Measurements from ENCODE around the gene SP2.

Gene SP2

DNA sequence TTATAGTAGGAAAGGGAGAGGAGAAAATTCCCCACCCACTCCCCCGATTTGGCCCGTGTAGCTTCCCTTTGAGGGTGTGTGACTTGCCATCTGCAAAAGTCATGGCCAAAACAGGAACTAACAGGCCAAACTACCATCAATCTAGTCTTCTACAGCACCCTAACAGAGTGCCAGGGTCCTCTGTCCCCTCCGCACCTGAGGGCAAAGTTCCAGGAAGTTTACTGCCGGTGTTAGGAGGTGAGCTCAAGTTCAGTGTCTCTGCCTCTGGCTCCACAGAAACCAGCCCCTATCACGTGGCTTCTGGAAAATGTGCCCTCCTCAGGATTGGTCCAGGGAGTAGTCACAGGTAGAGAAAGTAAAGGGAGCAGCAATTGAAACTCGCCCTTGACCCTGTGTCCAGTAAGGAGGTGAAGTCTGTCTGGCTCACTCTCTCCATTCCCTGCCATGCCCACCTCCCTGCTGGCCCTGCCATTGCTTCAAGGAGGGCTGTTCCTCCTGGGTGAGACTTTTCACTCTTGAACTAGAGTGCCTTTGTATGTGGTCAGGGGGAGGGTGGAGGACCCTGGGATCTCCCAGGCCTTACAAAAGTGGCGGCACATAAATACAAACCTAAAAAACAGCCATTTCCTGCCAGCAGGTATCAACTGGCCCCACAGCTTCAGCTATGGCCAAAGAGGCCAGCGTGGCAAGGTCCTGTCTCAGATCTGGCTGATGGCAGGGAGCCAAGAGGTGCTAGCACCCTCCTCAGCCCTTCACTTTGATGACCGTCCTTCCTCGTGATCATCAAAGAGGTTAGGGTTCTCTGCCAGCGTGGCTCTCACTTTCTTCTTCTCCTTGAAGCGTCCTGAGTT is 56.4 kb downstream of the SP2 start:
- no peak for DNase-seq

DNA sequence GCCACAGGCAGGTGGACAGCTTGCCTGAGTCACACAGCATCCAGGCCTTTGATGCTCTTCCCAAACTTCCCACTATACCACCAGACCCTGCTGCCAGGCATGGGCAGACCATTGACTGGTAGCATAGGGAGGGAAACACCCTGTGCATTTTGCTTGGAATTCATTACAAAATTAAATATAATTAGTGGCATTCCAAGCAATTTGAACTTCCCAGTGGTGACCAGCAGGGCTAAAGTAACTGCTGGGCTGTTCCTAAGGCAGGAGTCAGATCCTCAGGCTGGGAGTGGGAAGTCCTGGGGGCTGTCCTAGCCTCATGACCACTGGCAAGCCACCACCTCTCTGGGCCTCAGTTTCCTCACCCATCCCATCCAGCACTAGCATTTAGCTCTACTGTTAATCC is 57.9 kb downstream of the SP2 start:
- DNase-seq, result no peak

DNA sequence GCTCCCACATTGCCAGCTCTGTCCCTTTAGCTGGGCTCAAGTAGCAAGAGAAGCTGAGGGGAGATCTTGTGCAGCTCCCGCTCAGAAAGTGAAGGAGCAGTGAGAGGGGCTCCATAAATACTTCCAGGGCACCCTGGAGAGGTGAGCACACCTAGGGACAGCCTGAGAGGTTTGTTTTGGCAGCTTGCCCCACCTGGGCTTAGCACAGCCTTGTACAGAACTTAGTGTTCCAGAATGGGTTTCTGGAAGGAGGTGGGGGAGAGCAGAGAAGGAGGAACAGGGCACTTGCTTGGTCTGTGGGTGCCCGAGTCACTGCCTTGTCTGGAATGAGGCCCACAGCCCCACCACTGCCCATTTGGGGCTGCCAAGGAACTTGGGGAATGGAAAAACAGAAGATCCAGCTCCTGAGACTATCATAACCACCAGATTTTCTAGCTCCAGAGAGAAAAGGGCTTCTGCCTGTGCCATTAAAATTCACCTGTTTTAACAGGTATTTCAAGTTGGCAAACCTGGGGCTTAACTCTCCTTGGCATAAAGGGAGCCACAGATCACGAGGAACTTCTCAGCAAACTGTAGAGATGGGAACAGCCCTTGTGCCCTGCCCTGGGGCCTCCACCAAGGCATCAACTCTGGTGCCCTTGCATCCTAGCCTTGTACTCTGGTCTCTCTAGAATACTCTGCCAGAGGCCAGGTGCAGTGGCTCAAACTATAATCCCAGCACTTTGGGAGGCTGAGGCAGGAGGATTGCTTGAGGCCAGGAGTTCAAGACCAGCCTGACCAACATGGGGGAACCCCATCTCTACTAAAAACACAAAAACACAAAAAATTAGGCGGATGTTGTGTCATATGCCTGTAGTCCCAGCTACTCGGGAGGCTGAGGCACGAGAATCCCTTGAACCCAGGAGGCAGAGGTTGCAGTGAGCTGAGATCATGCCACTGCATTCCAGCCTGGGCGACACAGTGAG is 59.7 kb downstream of the SP2 start:
- DNase-seq, result no peak

DNA sequence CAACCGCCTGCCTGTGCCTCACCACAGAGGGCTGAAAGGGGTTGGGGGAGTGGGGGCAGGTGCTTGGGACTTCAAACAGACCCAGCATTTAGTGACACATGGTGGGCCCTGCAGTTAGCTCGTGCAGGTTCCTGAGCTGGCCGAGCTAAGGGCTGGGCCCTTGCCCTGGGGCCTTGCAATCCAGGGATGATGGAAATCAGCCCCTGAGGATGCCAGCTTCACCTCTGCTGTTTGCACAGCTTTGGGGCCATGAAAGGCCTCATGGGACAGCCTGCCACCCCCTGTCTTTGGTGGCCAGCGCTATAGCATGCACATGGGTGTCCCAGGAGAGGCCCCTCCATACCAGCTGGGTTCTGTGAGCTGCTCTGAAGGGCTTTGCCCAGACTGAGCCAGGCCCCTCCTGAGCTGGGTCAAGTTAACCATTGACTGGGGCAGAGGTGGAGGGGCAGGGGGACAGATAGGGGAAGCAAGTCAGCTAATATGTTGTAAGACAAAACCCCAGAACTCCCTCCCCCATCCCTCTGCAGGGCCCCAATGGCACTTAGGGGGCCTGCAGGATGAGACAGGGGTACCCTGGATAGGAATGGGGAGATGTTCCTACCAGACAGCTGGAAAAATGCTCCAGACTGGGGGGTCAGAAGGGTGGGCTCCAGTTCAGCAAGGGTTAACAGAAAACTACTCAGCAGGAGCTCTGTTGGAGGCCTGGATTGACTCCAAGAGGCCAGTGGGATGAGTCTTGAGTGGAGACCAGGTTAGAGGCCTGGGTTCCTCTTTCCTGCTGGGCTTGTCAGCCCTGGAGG is 61.0 kb downstream of the SP2 start:
- no peak for DNase-seq

DNA sequence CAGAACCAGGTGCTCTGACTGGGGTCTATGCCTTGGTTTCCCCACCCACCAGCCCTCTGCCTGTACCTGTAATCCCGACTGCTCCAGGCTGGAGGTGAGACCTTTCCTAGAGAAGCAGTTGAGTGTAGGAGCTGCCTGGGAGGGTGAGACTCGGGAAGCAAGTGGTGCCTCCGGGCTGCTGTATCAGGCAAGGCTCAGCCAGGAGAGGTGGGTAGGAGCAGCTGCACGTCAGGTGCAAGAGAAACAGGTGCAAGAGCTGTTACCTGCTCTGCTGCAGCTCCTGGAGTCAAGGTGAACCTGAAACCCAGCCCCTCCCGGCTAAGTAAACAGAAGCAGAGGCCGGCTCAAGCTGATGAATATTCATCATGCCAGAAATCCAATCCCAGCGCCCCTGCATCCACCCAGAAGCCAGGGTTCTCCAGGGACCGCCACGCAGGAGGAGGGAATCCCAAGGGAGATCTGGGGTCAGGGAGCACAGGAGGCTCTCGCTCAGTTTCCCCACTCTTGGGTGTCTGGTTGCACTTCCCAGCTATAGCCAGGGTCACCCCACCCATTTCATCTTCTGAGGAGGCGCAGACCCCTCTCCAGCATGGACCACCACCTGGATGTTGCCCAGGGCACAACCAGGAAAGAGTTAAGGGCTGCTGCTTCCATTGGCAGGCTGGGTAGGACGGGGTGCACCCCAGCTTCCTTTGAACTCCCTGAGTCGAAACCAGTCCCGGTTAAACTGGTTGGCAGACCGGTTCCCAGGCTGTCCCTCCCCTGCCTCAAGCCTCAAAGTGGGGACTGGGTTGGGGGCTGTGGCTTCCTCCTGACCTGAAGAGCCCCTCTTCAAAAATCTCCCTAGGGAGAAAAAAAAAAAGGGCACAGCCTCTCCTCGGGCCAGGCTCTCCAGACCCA is 61.8 kb downstream of the SP2 start, which contains the start of gene PRR15L:
PRR15L (minus strand) TSS at position 293 of the 900 bp plus-strand sequence. CDS start 4,649 bp downstream, outside the sequence.
- DNase-seq, result no peak

DNA sequence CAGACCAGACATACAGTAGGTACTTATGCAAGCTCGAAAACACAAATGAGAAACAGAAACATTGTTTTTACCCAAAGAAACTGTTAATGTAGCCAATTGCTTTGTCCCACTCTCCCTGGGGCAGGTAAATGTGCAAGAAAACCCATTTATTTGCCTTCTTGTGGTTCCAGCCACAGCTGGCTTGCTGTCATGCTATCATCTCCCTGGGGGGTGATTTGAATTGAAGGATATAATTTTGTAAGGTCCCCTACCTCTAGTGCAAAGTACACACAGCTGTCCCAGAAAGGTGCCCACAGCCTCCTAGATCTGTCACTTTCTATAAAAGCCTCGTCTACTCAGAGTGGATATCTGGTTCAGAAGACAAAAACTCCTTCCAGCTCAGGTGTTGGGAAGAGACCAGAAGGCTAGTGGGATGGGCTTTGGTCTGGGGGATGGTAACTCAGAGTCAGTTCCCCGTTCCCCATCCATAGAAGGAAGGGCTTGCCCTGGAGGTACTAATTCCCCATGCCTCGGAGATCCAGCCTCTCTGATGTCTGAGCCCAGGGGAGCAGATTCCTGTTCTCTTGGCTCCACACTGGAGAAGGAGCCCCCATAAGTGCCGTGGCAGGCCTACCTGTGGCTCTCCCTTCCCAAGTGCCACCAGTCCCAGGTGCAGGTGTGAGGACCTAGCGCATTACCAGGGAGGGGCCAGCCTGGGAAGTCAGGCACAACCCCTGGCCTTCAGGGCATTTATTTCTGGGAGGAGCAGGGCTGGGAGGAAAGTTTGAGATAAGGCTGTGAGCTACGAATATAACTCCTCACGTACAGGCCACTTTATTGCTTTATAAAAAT is 64.0 kb downstream of the SP2 start:
- no peak for DNase-seq

DNA sequence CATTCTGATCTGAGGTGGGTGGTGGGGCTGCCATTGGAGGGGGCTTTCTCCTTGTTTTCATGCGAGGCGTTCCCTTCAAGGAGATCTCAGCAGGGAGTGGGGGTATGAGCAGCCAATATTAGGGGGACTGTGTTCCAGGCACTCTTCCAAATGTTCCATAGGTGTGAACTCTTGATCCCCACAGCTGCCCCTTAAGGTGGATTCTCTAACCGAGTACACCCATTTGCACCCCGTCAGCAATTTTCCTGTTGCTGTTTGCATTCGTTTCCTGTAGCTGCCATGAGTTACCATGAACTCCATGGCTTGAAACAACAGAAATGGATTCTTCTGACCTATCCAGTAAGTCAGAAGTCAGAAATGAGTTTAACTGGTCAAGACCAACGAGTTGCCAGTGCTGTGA is 65.4 kb downstream of the SP2 start:
- no peak for DNase-seq

DNA sequence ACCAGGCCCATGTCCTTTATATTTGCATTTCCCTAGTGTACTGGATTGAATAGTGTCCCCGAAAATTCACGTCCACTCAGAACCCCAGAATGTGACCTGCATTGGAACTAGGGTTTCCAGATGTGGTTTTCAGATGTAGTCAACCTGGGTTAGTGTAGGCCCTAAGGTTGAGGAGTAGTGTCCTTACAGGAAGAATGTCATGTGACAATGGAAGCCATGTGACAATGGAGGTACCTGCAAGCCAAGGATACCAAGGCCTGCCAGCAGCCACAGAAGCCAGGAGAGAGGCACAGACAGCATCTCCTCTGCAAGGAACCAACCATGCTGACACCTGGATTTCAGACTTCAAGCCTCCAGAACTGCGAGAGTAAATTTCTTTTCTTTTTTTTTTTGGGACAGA is 66.9 kb downstream of the SP2 start:
- no peak for DNase-seq

DNA sequence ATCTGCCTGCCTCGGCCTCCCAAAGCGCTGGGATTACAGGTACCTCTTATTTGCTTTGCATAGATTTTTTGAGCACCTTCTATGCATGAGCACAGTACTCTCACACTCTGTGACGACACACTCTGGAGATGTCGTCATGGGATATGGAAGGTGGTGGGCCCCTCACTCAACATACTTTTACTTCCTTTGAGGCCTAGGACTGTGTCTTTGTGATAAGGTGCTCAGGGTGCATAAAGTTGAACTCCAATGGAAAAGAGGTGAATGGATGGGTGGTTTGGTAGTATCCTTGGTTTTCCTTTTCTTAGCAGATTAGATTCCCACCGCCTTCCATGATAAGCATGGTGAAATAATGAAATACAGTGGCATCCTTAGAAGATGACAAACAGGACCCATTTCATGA is 68.8 kb downstream of the SP2 start:
- DNase-seq, result no peak

DNA sequence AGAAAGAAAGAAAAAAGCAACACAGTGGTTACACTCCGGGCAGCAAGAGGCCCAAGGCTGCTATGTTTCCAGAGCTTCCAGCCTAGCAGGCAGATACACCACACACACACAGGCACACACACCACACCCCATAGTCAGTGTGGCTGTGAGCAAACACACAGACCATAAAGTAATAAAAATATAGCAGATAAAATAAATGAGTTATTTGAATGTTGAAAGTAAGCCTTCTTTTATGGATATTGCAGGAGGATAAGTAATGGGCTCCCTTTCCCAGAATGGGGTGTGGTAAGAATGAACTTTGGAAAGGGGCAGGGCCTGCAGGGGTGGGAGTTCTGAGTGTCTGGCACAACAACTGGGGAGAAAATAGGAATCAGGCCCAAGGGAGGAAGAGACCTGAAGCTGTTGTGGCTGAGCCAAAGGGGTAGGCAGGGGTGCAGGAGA is 70.1 kb downstream of the SP2 start:
- DNase-seq, result no peak

DNA sequence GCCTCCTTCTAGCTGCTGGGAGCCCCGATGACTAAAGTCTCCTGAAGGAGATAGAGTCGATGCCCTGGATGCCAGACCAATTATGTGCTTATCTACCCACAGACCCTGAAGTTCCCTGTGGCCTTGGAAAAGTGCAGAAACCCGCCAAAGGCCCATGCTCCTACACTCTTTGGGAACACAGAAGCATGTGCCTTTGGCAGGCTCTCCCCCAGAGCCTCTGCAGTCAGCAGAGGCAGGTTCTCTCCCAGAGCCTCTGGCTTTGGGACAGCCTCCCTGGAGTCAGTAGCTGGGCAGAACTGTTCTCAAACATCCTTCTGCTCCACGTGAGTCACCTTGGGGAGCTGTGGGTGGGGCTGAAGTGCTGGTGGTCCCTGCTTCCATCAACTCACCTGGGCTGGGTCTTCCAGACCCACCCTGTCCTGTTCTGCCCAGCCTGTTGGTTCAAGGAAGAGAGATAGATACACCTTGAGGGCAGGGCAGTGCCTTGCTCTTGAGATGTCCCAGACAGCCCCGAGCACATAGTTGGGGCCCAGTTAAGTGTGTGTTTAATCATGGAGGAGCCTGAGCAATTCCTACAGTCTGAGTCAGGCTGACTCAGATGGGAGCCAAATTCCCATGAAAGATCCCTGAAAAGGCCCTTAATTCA is 71.7 kb downstream of the SP2 start:
- peak; percentile 92 for DNase-seq

DNA sequence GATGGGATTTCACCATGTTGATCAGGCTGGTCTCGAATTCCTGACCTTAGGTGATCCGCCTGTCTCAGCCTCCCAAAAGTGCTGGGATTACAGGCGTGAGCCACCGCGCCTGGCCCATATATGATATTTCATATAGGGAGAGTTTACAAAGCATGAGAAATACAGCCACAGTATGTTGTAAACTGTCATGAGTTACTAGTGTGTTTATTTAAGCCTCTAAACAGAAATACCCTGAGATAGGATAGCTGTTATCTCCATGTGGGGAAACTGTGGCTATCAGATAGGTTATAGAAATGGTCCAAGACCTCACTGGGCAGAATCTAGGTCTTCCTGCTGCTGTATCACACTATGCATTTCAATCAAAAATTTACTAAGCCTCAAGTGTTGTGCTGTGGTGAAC is 72.8 kb downstream of the SP2 start:
- no peak for DNase-seq

DNA sequence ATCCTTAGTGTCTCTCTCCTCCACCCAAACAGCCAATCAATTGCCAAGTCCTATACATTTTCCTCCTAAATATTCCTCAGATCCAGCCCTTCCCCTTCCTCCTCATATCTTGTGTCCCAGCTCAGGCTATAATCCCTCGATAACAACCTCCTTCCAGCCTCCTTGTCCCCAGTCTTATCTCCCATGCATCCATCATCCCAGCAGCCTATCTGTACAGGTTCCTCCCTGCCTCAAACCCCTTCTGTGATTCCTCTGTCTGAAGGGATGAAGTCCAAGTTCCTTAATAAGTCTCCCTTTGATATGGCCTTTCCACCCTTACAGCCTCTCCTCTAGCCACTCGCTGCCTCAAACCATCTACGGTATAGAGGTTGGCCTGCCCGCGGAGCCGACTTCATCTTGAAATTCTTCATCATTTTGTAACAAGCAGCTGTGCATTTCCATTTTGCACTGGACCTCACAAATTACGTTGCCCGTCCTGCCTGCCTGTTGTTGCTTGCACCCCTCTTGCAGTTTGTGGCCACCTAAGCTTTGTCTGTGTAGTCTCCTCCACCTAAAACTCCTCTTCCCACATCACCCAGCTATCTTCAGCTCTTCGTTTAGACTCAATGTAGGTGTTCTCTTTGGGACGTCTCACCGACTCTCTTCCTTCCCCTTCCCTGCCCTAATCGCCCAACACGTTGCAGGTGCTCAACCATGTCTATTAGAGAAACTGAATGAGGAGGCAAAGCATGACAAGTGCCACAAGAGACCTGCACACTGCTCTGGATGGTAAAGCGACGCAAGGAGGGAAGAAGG is 74.1 kb downstream of the SP2 start:
- DNase-seq, result no peak

DNA sequence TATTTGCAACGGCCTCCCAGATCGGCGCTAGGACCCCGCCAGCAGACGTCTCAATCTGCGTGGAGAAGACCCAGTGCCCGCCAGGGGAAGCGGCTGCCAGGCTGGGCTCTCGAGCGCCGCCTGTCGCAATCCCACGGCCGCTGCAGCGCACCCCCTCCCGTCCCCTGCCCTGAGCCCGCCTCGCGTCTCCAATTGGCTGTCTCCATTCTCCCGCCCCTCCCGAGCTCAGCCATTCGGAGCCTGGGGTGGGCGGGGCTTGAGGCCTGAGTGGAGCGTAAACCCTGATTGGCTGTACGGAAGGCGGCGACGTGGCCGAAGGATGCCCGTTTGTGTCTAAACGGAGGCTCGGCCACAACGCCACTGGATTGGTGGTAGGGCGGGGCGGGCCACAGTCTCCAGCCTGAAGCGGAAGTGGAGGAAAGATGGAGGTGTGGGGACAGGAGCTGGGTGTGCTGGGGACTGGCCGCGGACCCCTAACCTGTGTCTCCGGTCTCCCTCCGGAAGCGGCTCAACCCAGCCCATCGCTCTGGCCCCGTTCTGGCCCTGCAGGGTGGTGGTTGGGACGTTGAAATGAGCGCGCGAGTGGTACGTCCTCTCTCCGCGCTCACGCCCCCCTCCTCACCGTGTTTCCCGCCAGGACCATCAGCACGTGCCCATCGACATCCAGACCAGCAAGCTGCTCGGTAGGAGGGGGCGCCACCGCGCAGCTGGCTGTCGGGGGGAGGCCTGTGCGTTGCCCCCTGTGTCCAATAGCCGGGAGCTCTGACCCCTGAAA is 74.9 kb downstream of the SP2 start, which contains the start of gene CDK5RAP3:
CDK5RAP3 (plus strand) TSS at position 389 of the 775 bp plus-strand sequence; CDS start at position 423, 34 bp downstream.
- peak; percentile 99 for DNase-seq

DNA sequence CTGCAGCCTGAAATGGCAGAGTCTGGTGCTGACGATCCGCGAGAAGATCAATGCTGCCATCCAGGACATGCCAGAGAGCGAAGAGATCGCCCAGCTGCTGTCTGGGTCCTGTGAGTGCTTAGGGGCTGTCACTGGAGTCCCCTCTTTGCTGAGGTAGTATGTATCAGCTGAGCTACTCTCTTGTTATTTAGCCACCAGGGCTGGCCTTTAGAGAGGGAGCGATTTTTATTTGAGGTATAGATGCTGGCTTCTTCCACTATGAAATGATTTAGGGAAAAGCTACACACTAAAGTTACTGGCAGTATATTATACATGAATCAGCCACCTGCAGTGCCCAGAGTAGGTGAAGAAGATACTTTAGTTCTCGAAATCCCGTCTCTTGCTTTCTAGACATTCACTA is 77.5 kb downstream of the SP2 start:
- no peak for DNase-seq

DNA sequence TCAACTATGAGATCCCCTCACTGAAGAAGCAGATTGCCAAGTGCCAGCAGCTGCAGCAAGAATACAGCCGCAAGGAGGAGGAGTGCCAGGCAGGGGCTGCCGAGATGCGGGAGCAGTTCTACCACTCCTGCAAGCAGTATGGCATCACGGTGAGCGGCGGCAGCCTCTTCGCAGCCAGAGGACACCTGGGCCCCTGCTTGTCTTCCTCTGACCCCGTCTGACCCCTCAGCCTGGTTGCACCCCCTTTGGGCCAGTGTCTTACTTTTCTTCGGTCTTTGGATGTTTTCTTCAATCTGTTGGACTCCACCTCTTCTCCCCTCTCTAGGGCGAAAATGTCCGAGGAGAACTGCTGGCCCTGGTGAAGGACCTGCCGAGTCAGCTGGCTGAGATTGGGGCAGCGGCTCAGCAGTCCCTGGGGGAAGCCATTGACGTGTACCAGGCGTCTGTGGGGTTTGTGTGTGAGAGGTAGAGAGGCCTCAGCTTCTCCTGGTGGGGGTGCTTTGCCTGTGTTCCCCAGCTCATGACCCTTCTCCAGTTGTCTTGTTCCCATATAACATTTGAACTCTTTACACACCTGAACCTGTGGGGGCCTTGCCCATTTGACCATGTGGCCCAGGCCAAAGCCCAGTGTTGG is 79.3 kb downstream of the SP2 start:
- DNase-seq, result no peak

DNA sequence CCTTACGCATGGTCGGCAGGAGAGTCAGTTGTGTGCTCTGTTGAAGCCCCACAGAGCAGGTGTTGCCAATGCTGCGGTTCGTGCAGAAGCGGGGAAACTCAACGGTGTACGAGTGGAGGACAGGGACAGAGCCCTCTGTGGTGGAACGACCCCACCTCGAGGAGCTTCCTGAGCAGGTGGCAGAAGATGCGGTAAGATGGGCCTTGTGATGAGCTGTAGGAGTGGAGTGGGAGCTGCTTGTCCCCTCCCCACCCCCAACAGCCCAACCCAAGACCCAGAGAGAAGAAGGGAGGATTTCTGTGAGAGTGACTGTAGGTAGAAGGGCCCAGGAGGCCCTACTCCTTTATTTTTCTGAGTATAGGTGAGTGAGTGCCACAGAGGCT is 79.8 kb downstream of the SP2 start:
- no peak for DNase-seq

DNA sequence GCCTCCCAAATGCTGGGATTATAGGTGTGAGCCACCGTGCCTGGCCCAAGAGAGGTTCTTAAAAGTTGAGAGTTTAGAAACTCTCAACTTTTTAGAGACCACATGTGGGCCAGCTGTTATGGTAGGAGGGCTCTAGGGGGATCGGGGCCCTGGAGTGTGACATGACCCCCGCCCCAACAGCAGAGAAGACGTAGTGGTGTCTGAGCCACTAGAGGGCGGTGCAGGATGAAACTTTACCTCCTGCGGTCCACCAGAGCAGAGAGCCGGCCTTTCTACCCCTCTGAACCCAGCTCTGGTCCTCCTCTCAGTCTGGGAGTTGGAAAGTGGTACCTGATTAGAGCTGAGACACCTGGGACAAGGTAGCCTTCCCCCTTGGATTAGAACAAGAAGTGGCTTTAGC is 82.3 kb downstream of the SP2 start:
- DNase-seq, result peak; percentile 55
